Activated CD8-positive, alpha-beta memory T cell treated with anti-CD3 and anti-CD28 coated beads, Interleukin-2, amount 10 ng/mL, durations not matched to agents 7 days and 5 days (primary cell): ENCODE data around the gene KBTBD7. TPM values are rescaled to one million over a fixed set of nuclear protein-coding genes. Genes with fewer than 3 reads are reported as not detected.

Experiments used
- ATAC-seq: fragments of 150-1000 bp; cut with Tn5 transposase; one replicate; pipeline ENCODE4 v1.10.0; 2021; ENCODE audit warnings: moderate library complexity
- CTCF ChIA-PET: fragments of 350-600 bp; sonication (Branson Sonifier 250); formaldehyde crosslinking; loops from one replicate; lab custom pipeline; 2021; ENCODE audit warnings: antibody characterized with exemption; lab: Charles Lee
- DNase-seq: peaks from one replicate; pipeline ENCODE4 v3.0.0-alpha.2; 2020
- H3K27ac Mint-ChIP-seq: one replicate; pipeline ENCODE4 v1.8.0; 2021; ENCODE audit warnings: mild to moderate bottlenecking, mixed read lengths
- H3K27me3 Mint-ChIP-seq: one replicate; pipeline ENCODE4 v1.8.0; 2021; ENCODE audit warnings: mixed read lengths
- H3K36me3 Mint-ChIP-seq: one replicate; pipeline ENCODE4 v1.8.0; 2021; ENCODE audit warnings: mild to moderate bottlenecking, mixed read lengths
- H3K4me1 Mint-ChIP-seq: one replicate; pipeline ENCODE4 v1.8.0; 2021; ENCODE audit warnings: mixed read lengths
- H3K4me3 Mint-ChIP-seq: one replicate; pipeline ENCODE4 v1.8.0; 2021; ENCODE audit warnings: mild to moderate bottlenecking, moderate library complexity, mixed read lengths
- H3K9me3 Mint-ChIP-seq: one replicate; pipeline ENCODE4 v1.8.0; 2022; ENCODE audit warnings: low read depth, mixed read lengths
- total RNA-seq, 2 experiments: library from RNA; stranded (reverse); gene quantifications; one replicate each; pipeline ENCODE4 v1.2.3, GENCODE V29; 2021

Gene KBTBD7
- total RNA-seq, 2 experiments from 2014 or later = 6.5 to 7.6 TPM

DNA sequence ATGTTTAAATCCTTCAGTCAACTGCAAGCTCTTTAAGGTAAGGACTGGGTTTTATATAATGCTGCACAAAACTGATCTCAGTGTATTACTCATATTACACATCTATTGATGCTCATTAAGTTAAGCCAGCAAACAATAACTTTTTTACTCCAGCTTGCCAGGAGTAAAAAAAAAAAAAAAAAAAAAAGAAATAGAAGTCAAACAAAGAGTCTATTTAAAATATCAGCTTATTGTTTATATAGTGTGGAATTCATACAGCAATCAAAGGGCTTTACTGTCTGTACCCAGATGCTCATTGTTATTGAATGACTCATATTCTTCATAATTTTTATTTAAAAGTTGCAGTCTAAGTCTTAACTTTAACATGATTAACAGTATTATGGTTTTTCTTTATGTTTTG lies 21.8 kb upstream of the KBTBD7 start:
- H3K27ac Mint-ChIP-seq = no peak overlapping the region
- H3K4me3 Mint-ChIP-seq = no peak overlapping the region
- peaks cover 8% of the 10 kb centered on the region for H3K4me1 Mint-ChIP-seq
- ATAC-seq = no peak
- no peaks in the 10 kb centered on the region for H3K27me3 Mint-ChIP-seq
- peaks cover 8% of the 10 kb centered on the region for H3K9me3 Mint-ChIP-seq
- no peak for DNase-seq
- peaks cover 26% of the 10 kb centered on the region for H3K36me3 Mint-ChIP-seq
- CTCF ChIA-PET = interaction anchor here (0.7 kb wide), 1 partner anchor 153 kb away, joined by 3 read pairs; no protein-coding TSS in a partner anchor

GRCh38 chr13:41213919-41214318 lies 19.6 kb upstream of the KBTBD7 start:
- CTCF ChIA-PET = interaction anchor here (1.0 kb wide), 1 partner anchor 39 kb away, joined by 3 read pairs; no protein-coding TSS in a partner anchor
- Mint-ChIP-seq H3K36me3 (peaks cover 21% of the 10 kb centered on the region), H3K9me3 (peaks cover 10% of the 10 kb centered on the region), H3K27ac (no peak overlapping the region), H3K27me3 (no peaks in the 10 kb centered on the region), H3K4me3 (no peak overlapping the region), H3K4me1 (peaks cover 6% of the 10 kb centered on the region)
- DNase-seq (no peak), ATAC-seq (no peak)

DNA sequence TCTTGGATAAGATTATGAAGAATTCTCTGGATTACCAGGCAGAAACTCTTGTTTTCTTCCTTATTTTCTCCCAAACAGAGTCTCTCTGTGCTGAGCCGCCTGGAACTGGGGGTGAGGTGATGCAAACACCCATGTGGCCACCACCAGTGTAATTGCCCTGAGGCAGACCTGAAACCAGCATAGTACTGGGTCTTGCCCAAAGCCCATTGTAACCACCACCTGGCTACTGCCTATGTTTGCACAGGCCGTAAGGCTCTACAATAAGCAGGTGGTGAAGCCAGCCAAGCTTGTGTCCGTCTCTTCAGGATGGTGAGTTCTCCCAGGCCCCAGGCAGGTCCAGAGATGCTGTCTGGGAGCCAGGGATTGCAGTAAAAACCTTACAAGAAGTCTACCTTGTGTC lies 18.9 kb upstream of the KBTBD7 start:
- H3K9me3 Mint-ChIP-seq = peaks cover 10% of the 10 kb centered on the region
- H3K27me3 Mint-ChIP-seq = no peaks in the 10 kb centered on the region
- no peak overlapping the region for H3K27ac Mint-ChIP-seq
- peaks cover 2% of the 10 kb centered on the region for H3K4me1 Mint-ChIP-seq
- H3K4me3 Mint-ChIP-seq = no peak overlapping the region
- DNase-seq (no peak), ATAC-seq (no peak)
- CTCF ChIA-PET = interaction anchor here (1.0 kb wide), 1 partner anchor 39 kb away, joined by 3 read pairs; no protein-coding TSS in a partner anchor
- peaks cover 21% of the 10 kb centered on the region for H3K36me3 Mint-ChIP-seq

DNA sequence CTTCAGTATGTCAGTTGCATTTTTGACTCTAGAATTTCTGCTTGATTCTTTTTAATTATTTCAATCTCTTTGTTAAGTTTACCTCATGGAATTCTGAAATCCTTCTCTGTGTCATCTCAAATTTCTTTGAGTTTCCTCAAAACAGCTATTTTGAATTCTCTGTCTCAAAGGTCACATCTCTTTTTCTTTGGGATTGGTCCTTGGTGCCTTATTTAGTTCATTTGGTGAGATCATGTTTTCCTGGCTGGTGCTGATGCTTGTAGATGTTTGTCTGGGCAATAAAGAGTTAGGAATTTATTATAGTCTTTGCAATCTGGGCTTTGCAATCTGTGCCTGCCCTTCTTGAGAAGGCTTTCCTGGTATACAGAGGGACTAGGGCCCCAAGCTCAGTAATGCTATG lies 18.5 kb upstream of the KBTBD7 start:
- no peak overlapping the region for H3K4me3 Mint-ChIP-seq
- H3K4me1 Mint-ChIP-seq = peaks cover 2% of the 10 kb centered on the region
- DNase-seq (no peak), ATAC-seq (no peak)
- H3K36me3 Mint-ChIP-seq = peaks cover 20% of the 10 kb centered on the region
- H3K27me3 Mint-ChIP-seq = peaks cover 3% of the 10 kb centered on the region
- CTCF ChIA-PET = interaction anchor here (1.0 kb wide), 1 partner anchor 38 kb away, joined by 3 read pairs; no protein-coding TSS in a partner anchor
- no peak overlapping the region for H3K27ac Mint-ChIP-seq
- H3K9me3 Mint-ChIP-seq = peaks cover 10% of the 10 kb centered on the region

DNA sequence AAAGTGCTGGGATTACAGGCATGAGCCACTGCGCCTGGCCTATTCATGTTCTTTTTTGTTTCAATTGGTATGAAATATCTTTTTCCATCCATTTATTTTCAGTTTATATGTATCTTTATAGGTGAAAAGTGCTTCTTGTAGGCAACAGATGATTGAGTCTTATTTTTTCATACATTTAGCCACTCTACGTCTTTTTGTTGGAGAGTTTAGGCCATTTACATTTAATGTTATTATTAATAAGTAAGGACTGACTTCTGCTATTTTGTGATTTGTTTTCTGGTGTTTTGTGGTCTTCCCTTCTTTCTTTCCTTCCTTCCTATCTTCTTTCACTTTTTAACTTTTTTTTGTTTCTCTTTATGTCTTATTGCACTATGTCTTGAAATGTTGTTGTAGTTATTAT lies 16.7 kb upstream of the KBTBD7 start:
- peaks cover 10% of the 10 kb centered on the region for H3K9me3 Mint-ChIP-seq
- CTCF ChIA-PET = no interaction called here
- no peaks in the 10 kb centered on the region for H3K4me1 Mint-ChIP-seq
- ATAC-seq (no peak), DNase-seq (no peak)
- H3K27ac Mint-ChIP-seq = no peak overlapping the region
- no peak overlapping the region for H3K4me3 Mint-ChIP-seq
- H3K36me3 Mint-ChIP-seq = peaks cover 15% of the 10 kb centered on the region
- peaks cover 3% of the 10 kb centered on the region for H3K27me3 Mint-ChIP-seq

DNA sequence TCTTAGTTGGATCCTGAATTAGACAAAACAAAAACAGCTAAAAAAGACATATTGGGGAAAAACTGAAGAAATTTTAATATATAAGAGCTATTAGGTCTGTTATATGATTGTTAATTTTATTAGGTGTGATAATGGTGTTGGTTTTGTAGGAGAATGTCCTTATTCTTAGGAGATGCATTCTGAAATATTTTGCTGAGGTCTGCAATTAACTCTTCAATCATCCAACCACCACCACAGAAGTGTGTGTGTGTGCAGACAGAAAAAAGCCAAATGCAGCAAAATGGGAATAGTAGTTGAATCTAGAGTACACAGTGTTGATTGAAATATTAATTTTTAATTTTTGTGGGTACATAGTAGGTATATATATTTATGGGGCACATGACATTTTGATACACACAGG lies 12.1 kb upstream of the KBTBD7 start:
- no peak overlapping the region for H3K27ac Mint-ChIP-seq
- H3K27me3 Mint-ChIP-seq = peaks cover 3% of the 10 kb centered on the region
- no peak for ATAC-seq

GRCh38 chr13:41203810-41204209 lies 9.4 kb upstream of the KBTBD7 start:
- H3K27me3 Mint-ChIP-seq = peaks cover 3% of the 10 kb centered on the region
- CTCF ChIA-PET = no interaction called here
- no peak for DNase-seq
- H3K36me3 Mint-ChIP-seq = no peaks in the 10 kb centered on the region
- ATAC-seq = no peak
- H3K4me3 Mint-ChIP-seq = no peak overlapping the region
- peaks cover 2% of the 10 kb centered on the region for H3K4me1 Mint-ChIP-seq
- no peaks in the 10 kb centered on the region for H3K9me3 Mint-ChIP-seq
- H3K27ac Mint-ChIP-seq = no peak overlapping the region

More for the DNA sequence above, 12.1 kb upstream of the KBTBD7 start:
- no peaks in the 10 kb centered on the region for H3K4me1 Mint-ChIP-seq
- no peak overlapping the region for H3K4me3 Mint-ChIP-seq
- peaks cover 3% of the 10 kb centered on the region for H3K36me3 Mint-ChIP-seq
- CTCF ChIA-PET = no interaction called here
- H3K9me3 Mint-ChIP-seq = peaks cover 6% of the 10 kb centered on the region
- DNase-seq = no peak

DNA sequence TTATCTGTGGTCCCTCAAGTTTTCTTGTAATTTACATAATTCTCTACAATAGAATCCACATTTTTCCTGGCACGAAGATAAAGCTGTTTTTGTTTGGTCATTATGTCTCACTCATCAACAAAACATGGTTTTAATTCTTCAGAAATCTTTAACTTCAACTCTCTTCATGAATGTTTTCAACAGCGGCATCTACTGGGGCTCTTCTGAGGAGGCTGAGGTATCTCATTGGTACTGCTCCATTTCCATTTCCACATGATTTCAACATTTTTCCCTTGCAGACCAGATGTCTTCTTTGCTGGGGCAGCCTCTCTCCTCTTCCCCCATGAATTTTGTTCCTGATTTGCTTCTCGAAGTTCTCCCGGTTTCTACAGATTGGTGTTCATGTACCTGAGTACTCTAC lies 5.8 kb upstream of the KBTBD7 start:
- Mint-ChIP-seq H3K4me3 (no peak overlapping the region), H3K27me3 (no peaks in the 10 kb centered on the region), H3K4me1 (peaks cover 14% of the 10 kb centered on the region), H3K9me3 (no peaks in the 10 kb centered on the region), H3K36me3 (no peaks in the 10 kb centered on the region), H3K27ac (no peak overlapping the region)
- CTCF ChIA-PET = no interaction called here
- DNase-seq = no peak
- ATAC-seq = no peak

GRCh38 chr13:41199526-41199925 lies 5.2 kb upstream of the KBTBD7 start:
- Mint-ChIP-seq H3K27me3 (no peaks in the 10 kb centered on the region), H3K36me3 (no peaks in the 10 kb centered on the region), H3K9me3 (no peaks in the 10 kb centered on the region), H3K4me3 (no peak overlapping the region), H3K27ac (no peak overlapping the region), H3K4me1 (peaks cover 16% of the 10 kb centered on the region)
- DNase-seq = no peak
- CTCF ChIA-PET = interaction anchor here (0.6 kb wide), 1 partner anchor 127 kb away, joined by 3 read pairs; no protein-coding TSS in a partner anchor
- ATAC-seq = no peak

DNA sequence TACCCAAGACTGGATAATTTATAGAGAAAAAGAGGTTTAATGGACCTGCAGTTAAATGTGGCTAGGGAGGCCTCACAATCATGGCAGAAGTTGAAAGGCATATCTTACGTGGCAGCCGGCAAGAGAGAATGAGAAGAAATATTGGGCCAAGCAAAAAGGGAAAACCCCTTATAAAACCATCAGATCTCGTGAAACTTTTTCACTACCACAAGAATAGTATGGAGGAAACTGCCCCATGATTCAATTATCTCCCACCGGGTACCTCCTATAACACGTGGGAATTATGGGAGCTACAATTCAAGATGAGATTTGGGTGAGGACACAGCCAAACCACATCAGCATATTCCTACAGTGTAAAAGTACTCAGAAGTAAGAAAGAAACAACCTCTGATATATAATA lies 4.7 kb upstream of the KBTBD7 start:
- H3K4me1 Mint-ChIP-seq = peaks cover 19% of the 10 kb centered on the region
- H3K27ac Mint-ChIP-seq = no peak overlapping the region
- no peaks in the 10 kb centered on the region for H3K9me3 Mint-ChIP-seq
- DNase-seq (no peak), ATAC-seq (no peak)
- H3K4me3 Mint-ChIP-seq = no peak overlapping the region
- H3K36me3 Mint-ChIP-seq = peaks cover 1% of the 10 kb centered on the region
- no peaks in the 10 kb centered on the region for H3K27me3 Mint-ChIP-seq
- CTCF ChIA-PET = interaction anchor here (0.6 to 1.0 kb wide), 2 partner anchors 21 to 127 kb away, joined by 3 to 4 read pairs; no protein-coding TSS in a partner anchor

DNA sequence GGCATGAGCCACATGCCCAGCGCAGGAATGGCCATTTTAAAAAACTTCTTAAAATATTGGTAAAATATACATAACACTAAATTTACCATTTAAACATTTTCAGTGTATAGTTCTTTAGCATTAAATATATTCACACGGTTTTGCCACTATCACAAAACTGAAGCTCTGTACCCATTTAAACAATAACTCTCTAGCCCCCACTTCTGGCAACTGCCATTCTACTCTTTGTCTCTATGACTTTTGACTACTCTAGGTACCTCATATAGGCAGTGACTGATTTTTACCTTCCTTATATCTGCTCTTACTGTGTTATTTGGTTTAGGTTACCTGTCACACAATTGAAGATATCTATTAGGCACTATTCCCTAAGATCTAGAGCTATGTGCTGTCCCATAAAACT lies 2.3 kb upstream of the KBTBD7 start:
- H3K27ac Mint-ChIP-seq = no peak overlapping the region
- peaks cover 15% of the 10 kb centered on the region for H3K36me3 Mint-ChIP-seq
- no peak for DNase-seq
- no peak overlapping the region for H3K4me3 Mint-ChIP-seq
- peaks cover 38% of the 10 kb centered on the region for H3K4me1 Mint-ChIP-seq
- no peaks in the 10 kb centered on the region for H3K9me3 Mint-ChIP-seq
- no peak for ATAC-seq
- H3K27me3 Mint-ChIP-seq = no peaks in the 10 kb centered on the region
- CTCF ChIA-PET = interaction anchor here (1.0 to 1.8 kb wide), 5 partner anchors 9 to 143 kb away, joined by 4 to 13 read pairs (median 4); no protein-coding TSS in a partner anchor

DNA sequence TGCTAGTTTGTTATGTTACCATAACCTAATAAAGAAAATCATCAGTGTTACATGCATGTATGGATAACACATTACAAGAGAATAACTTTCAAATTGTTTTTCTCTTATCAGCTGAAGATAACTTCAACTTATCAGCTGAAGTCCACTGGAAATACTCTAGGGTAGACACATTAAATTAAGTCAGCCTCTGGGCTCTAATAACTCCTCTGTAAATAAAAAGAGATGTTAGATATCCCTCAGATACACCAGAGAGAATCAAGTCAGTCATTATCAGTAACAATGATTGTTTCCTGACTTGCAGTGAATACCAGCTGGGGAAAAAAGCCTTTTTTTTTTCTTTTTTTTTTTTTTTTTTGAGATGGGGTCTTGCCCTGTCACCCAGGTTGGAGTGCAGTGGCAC lies 1.6 kb upstream of the KBTBD7 start:
- Mint-ChIP-seq H3K4me1 (peaks cover 39% of the 10 kb centered on the region), H3K27ac (no peak overlapping the region), H3K27me3 (no peaks in the 10 kb centered on the region), H3K36me3 (peaks cover 16% of the 10 kb centered on the region), H3K9me3 (no peaks in the 10 kb centered on the region), H3K4me3 (no peak overlapping the region)
- ATAC-seq (no peak), DNase-seq (no peak)
- CTCF ChIA-PET = interaction anchor here (1.0 to 1.8 kb wide), 5 partner anchors 9 to 142 kb away, joined by 4 to 13 read pairs (median 4); no protein-coding TSS in a partner anchor

GRCh38 chr13:41193469-41193868 lies 900 bp downstream of the KBTBD7 start:
- H3K4me3 Mint-ChIP-seq = peak overlapping the region; percentile 86
- peak overlapping the region; percentile 89 for H3K27ac Mint-ChIP-seq
- no peak for DNase-seq
- H3K4me1 Mint-ChIP-seq = peaks cover 37% of the 10 kb centered on the region
- CTCF ChIA-PET = no interaction called here
- ATAC-seq = no peak
- H3K27me3 Mint-ChIP-seq = no peaks in the 10 kb centered on the region
- peaks cover 28% of the 10 kb centered on the region for H3K36me3 Mint-ChIP-seq
- no peaks in the 10 kb centered on the region for H3K9me3 Mint-ChIP-seq

GRCh38 chr13:41188584-41188983 lies 5.8 kb downstream of the KBTBD7 start:
- Mint-ChIP-seq H3K27ac (no peak overlapping the region), H3K36me3 (peaks cover 25% of the 10 kb centered on the region), H3K9me3 (no peaks in the 10 kb centered on the region), H3K4me1 (peaks cover 18% of the 10 kb centered on the region), H3K27me3 (no peaks in the 10 kb centered on the region), H3K4me3 (no peak overlapping the region)
- ATAC-seq (no peak), DNase-seq (no peak)
- CTCF ChIA-PET = interaction anchor here (1.3 kb wide), 1 partner anchor 34 kb away, joined by 3 read pairs; no protein-coding TSS in a partner anchor
